ENCODE data around the gene DYRK3. TPM values are rescaled to one million over a fixed set of nuclear protein-coding genes. Genes with fewer than 3 reads are reported as not detected.

The DYRK3 gene
- total RNA-seq, 1 experiment from 2014 or later, result 7.1 TPM

DNA sequence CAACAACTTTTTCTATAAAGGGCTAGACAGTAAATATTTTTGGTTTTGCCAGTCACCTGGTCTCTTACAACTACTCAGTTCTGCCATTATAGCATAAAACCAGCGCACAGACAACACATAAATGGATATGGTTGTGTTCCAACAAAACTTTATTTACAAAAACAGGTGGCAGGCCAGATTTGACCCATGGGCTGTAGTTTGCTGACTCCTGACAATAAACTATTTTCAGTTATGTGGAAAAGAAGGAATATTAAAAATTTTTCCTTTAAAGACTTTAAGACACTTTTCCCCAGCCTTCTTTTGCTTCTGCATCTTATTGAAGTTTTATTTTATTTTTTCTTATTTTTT, 39.0 kb upstream of the DYRK3 start:
- DNase-seq (ENCODE audit: low read depth, low spot score), result no peak
- H3K9me3 ChIP-seq (ENCODE audit: control insufficient read depth in 1 of 2, insufficient read depth in 1 of 2, low read depth in 1 of 2, low read length in 2 of 2), result no peaks in the 10 kb centered on the region
- TF ChIP-seq YY1 (IDR thresholded peaks at IDR 0.05; ENCODE audit: extremely low read depth, insufficient replicate concordance, low read depth, low read length) (no peak), SRF (IDR thresholded peaks at IDR 0.05; ENCODE audit: low read depth) (no peak), EZH2phosphoT487 (IDR thresholded peaks at IDR 0.05; ENCODE audit: borderline replicate concordance) (no peak), SP1 (IDR thresholded peaks at IDR 0.05; ENCODE audit: low read depth) (no peak), CEBPB (IDR thresholded peaks at IDR 0.05; ENCODE audit: low read depth) (no peak), EGR1 (IDR thresholded peaks at IDR 0.05; ENCODE audit: low read depth) (no peak)
- TF ChIP-seq, protein P1, sequence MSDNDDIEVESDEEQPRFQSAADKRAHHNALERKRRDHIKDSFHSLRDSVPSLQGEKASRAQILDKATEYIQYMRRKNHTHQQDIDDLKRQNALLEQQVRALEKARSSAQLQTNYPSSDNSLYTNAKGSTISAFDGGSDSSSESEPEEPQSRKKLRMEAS (IDR thresholded peaks at IDR 0.05), result no peak
- TF ChIP-seq, protein P2, sequence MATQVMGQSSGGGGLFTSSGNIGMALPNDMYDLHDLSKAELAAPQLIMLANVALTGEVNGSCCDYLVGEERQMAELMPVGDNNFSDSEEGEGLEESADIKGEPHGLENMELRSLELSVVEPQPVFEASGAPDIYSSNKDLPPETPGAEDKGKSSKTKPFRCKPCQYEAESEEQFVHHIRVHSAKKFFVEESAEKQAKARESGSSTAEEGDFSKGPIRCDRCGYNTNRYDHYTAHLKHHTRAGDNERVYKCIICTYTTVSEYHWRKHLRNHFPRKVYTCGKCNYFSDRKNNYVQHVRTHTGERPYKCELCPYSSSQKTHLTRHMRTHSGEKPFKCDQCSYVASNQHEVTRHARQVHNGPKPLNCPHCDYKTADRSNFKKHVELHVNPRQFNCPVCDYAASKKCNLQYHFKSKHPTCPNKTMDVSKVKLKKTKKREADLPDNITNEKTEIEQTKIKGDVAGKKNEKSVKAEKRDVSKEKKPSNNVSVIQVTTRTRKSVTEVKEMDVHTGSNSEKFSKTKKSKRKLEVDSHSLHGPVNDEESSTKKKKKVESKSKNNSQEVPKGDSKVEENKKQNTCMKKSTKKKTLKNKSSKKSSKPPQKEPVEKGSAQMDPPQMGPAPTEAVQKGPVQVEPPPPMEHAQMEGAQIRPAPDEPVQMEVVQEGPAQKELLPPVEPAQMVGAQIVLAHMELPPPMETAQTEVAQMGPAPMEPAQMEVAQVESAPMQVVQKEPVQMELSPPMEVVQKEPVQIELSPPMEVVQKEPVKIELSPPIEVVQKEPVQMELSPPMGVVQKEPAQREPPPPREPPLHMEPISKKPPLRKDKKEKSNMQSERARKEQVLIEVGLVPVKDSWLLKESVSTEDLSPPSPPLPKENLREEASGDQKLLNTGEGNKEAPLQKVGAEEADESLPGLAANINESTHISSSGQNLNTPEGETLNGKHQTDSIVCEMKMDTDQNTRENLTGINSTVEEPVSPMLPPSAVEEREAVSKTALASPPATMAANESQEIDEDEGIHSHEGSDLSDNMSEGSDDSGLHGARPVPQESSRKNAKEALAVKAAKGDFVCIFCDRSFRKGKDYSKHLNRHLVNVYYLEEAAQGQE (IDR thresholded peaks at IDR 0.05; ENCODE audit: low read depth), result no peak
- TF ChIP-seq, protein P3, sequence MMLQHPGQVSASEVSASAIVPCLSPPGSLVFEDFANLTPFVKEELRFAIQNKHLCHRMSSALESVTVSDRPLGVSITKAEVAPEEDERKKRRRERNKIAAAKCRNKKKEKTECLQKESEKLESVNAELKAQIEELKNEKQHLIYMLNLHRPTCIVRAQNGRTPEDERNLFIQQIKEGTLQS (IDR thresholded peaks at IDR 0.05), result no peak
- H2AFZ ChIP-seq (ENCODE audit: low read depth, low read length, poor library complexity, severe bottlenecking), result no peak overlapping the region
- BruUV-seq (replicated peaks), result no TSS peak
- H3K27ac ChIP-seq (ENCODE audit: low read depth, low read length), result no peak overlapping the region
- intact Hi-C loops (cut with micrococcal nuclease), result no loop called here
- RAD21 ChIA-PET (ENCODE audit: low non-redundant PET in 1 of 2, low total read pairs in 2 of 2, uncharacterized antibody in 2 of 2, unreplicated experiment in 2 of 2), result no interaction called here
- POLR2A ChIA-PET, result no interaction called here
- ATAC-seq, result no peak
- no peak overlapping the region for H3K4me3 ChIP-seq (replicated peaks in 1 of 2; ENCODE audit: low read depth in 1 of 2, low read length in 2 of 2)
- H3K9me2 ChIP-seq (ENCODE audit: insufficient read depth), result no peaks in the 10 kb centered on the region
- no peak overlapping the region for H3K9ac ChIP-seq (ENCODE audit: low read length)
- H3K4me2 ChIP-seq (ENCODE audit: low read length), result no peak overlapping the region
- H3K79me2 ChIP-seq (ENCODE audit: insufficient read depth, low read length), result no peaks in the 10 kb centered on the region
- peaks cover 29 to 52% of the 10 kb centered on the region in 2 experiments for H3K36me3 ChIP-seq (ENCODE audit: control insufficient read depth in 1 of 2, insufficient read depth in 2 of 2, low read length in 2 of 2)
- H3K4me1 ChIP-seq (ENCODE audit: control insufficient read depth in 1 of 2, insufficient read depth in 2 of 2, low read length in 2 of 2), result no peaks in the 10 kb centered on the region
- no peaks in the 10 kb centered on the region for H4K20me1 ChIP-seq (ENCODE audit: insufficient read depth)
- no peaks in the 10 kb centered on the region for H3K27me3 ChIP-seq (ENCODE audit: insufficient read depth, low read length)
- CTCF ChIA-PET, result interaction anchor here (2.4 kb wide), 1 partner anchor 12 kb away, joined by 7 read pairs; no protein-coding TSS in a partner anchor

All from HCT116 (cell line).